BJ (cell line): ENCODE data around the gene PIWIL1. TPM values are rescaled to one million over a fixed set of nuclear protein-coding genes. Genes with fewer than 3 reads are reported as not detected.

ENCODE experiments used
- CTCF ChIA-PET: fragments of 350-600 bp; formaldehyde crosslinking; extraction: SDS; loops from one replicate; lab custom pipeline; 2021; ENCODE audit warnings: antibody characterized with exemption, inconsistent platforms; lab: Yijun Ruan, JAX
- POLR2A ChIA-PET: fragments of 300-600 bp; sonication (Branson Sonifier 250); formaldehyde crosslinking; extraction: SDS; loops from one replicate; lab custom pipeline; 2021; ENCODE audit warnings: antibody characterized with exemption; lab: Charles Lee
- DNase-seq: peaks from one replicate; pipeline ENCODE4 v3.0.0-alpha.2; 2011; ENCODE audit warnings: low read depth
- H3K27me3 ChIP-seq: 2 replicates; pipeline ENCODE4 v1.6.0; 2011; ENCODE audit warnings: low read length; ENCODE audit not compliant: control insufficient read depth, insufficient read depth
- H3K36me3 ChIP-seq: 2 replicates; pipeline ENCODE4 v1.5.1; 2011; ENCODE audit warnings: low read length; ENCODE audit not compliant: control insufficient read depth, insufficient read depth
- H3K4me3 ChIP-seq: 2 replicates; pipeline ENCODE4 v1.5.1; 2011; ENCODE audit warnings: low read depth, mild to moderate bottlenecking, control low read depth, low read length
- polyA plus RNA-seq: library from polyadenylated mRNA; depleted of rRNA; stranded (reverse); fragments of >200 nt; gene quantifications from 2 replicates; pipeline ENCODE4 v1.2.3, GENCODE V29; 2011
- TF ChIP-seq, protein P1 (sequence below): IDR thresholded peaks from 2 replicates; pipeline ENCODE4 v1.5.1; 2011; ENCODE audit warnings: low read depth, mild to moderate bottlenecking, control low read depth, inconsistent platforms, low read length, moderate library complexity; ENCODE audit not compliant: insufficient read depth

The PIWIL1 gene
- polyA plus RNA-seq, 1 experiment = not detected

- H3K27me3 ChIP-seq = no peaks in the 10 kb centered on the region
- no peak overlapping the region for H3K4me3 ChIP-seq
- no peaks in the 10 kb centered on the region; the same call in 1 of the 2 replicates for H3K36me3 ChIP-seq
- no peak for DNase-seq
- TF ChIP-seq, protein P1, sequence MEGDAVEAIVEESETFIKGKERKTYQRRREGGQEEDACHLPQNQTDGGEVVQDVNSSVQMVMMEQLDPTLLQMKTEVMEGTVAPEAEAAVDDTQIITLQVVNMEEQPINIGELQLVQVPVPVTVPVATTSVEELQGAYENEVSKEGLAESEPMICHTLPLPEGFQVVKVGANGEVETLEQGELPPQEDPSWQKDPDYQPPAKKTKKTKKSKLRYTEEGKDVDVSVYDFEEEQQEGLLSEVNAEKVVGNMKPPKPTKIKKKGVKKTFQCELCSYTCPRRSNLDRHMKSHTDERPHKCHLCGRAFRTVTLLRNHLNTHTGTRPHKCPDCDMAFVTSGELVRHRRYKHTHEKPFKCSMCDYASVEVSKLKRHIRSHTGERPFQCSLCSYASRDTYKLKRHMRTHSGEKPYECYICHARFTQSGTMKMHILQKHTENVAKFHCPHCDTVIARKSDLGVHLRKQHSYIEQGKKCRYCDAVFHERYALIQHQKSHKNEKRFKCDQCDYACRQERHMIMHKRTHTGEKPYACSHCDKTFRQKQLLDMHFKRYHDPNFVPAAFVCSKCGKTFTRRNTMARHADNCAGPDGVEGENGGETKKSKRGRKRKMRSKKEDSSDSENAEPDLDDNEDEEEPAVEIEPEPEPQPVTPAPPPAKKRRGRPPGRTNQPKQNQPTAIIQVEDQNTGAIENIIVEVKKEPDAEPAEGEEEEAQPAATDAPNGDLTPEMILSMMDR = no peak
- POLR2A ChIA-PET = no interaction called here
- CTCF ChIA-PET = no interaction called here
Observed at GRCh38 chr12:130394906-130395305, 57.2 kb downstream of the PIWIL1 start.

GRCh38 chr12:130396667-130397066, 59.0 kb downstream of the PIWIL1 start:
- CTCF ChIA-PET = no interaction called here
- Histone ChIP-seq H3K27me3 (no peaks in the 10 kb centered on the region), H3K4me3 (no peak overlapping the region), H3K36me3 (no peaks in the 10 kb centered on the region; the same call in 1 of the 2 replicates)
- TF ChIP-seq, protein P1 = no peak
- POLR2A ChIA-PET = no interaction called here
- no peak for DNase-seq

DNA sequence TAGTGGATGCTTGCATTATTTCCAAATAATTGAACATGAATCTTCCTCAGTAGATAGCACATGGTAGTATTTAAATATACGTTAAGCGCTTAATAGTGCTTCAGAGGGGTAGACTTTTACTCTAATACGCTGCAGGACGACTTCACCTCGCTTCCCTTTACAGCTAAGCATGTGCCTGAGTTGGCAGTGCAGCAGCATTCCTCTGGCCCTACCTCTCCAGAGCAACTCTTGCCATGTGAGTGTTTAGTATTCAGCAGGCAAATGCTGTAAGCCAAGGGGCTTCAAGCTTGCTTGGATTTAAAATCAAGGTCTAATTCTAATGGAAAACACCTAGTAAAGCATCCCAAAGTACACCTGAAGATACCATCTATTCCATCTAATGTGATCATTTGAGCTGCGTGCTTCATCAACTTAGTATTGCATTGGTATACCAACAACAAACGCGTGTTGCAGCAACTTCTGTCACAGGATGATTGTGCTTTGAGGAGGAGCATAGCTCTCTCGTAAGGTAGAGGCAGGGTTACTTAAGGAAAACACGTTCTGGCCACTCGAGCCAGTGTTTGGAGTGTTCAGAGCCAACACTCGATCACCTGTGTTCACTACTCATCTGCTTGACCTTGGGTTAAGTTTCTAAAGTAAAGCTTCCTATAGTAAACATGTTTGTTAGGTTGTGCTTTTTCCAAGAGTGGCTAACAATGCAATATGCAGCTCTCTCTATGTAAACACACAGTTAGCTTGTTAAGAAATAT, 60.6 kb downstream of the PIWIL1 start:
- DNase-seq = no peak
- H3K27me3 ChIP-seq = no peaks in the 10 kb centered on the region
- H3K36me3 ChIP-seq = no peaks in the 10 kb centered on the region; the same call in 1 of the 2 replicates
- TF ChIP-seq, protein P1 = no peak
- no peak overlapping the region for H3K4me3 ChIP-seq
- POLR2A ChIA-PET = no interaction called here
- CTCF ChIA-PET = no interaction called here

GRCh38 chr12:130401703-130402102, 64.0 kb downstream of the PIWIL1 start:
- ChIA-PET POLR2A (no interaction called here), CTCF (no interaction called here)

DNA sequence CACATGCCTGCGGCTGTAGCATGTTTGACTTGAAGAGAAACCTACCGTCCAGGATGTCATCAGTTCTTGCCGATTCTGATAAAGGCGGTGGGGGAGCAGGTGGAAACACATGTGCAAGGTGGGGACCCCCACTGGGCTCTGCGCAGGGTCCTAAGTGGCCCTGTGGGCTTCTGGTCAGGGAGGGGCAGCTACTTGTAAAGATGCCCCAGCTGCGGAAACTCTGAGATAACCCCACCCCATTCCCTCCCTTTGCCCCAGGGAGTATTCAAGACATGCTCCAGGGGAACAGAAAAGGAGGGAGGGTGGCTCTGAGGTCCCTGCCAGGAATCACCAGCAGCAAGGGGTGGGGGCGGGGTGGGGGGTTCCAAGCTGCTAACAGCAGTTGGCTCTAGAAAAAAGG, 67.6 kb downstream of the PIWIL1 start:
- CTCF ChIA-PET = no interaction called here
- no peak overlapping the region for H3K4me3 ChIP-seq
- DNase-seq = no peak
- TF ChIP-seq, protein P1 = no peak
- H3K36me3 ChIP-seq = no peaks in the 10 kb centered on the region
- POLR2A ChIA-PET = no interaction called here
- no peaks in the 10 kb centered on the region for H3K27me3 ChIP-seq

More at GRCh38 chr12:130401703-130402102, 64.0 kb downstream of the PIWIL1 start:
- Histone ChIP-seq H3K27me3 (no peaks in the 10 kb centered on the region), H3K4me3 (no peak overlapping the region), H3K36me3 (no peaks in the 10 kb centered on the region; the same call in 1 of the 2 replicates)
- no peak for DNase-seq
- TF ChIP-seq, protein P1 = no peak
